GM12878 (cell line): ENCODE data around the gene GNAI2. TPM values are rescaled to one million over a fixed set of nuclear protein-coding genes. Genes with fewer than 3 reads are reported as not detected.

Experiments used
- ATAC-seq: fragments of 200-7000 bp; cut with Tn5 transposase; 3 replicates; pipeline ENCODE4 v1.9.1; 2020; ENCODE audit warnings: mild to moderate bottlenecking, moderate library complexity
- BruUV-seq: library from RNA; stranded (reverse); fragments of 400-500 nt; replicated peaks from 2 replicates; lab custom pipeline; 2021; lab: Mats Ljungman, UMichigan
- CTCF ChIA-PET: fragments of 300-600 bp; sonication (Branson Sonifier 250); formaldehyde crosslinking; extraction: SDS; loops from one replicate; lab custom pipeline; 2021; ENCODE audit warnings: inconsistent platforms; lab: Yijun Ruan, JAX
- POLR2A ChIA-PET: fragments of 350-600 bp; formaldehyde crosslinking; extraction: SDS; loops from one replicate; lab custom pipeline; 2021; ENCODE audit warnings: inconsistent platforms; lab: Charles Lee
- RAD21 ChIA-PET: fragments of 300-600 bp; sonication (Branson Sonifier 250); formaldehyde crosslinking; loops from one replicate; lab custom pipeline; 2023; ENCODE audit warnings: antibody characterized with exemption; ENCODE audit not compliant: unreplicated experiment; lab: Charles Lee
- SMC1A ChIA-PET: fragments of 300-600 bp; sonication (Branson Sonifier 250); formaldehyde crosslinking; loops from one replicate; lab custom pipeline; 2023; ENCODE audit not compliant: unreplicated experiment, uncharacterized antibody; lab: Charles Lee
- DNase-seq: peaks from one replicate; pipeline ENCODE4 v3.0.0-alpha.2; 2011; ENCODE audit warnings: low read depth, low spot score
- FAIRE-seq: peaks from 3 replicates; lab custom pipeline; 2011; peaks lifted over from hg19 to GRCh38; lab: Jason Lieb, UNC
- H2AFZ ChIP-seq: 2 replicates; pipeline ENCODE4 v1.6.0; 2011; ENCODE audit warnings: low read depth, low read length, control low read depth; ENCODE audit not compliant: control insufficient read depth
- H3K27ac ChIP-seq: 2 replicates; pipeline ENCODE4 v1.5.1; 2011; ENCODE audit warnings: control low read depth; ENCODE audit not compliant: control insufficient read depth, insufficient read depth
- H3K27me3 ChIP-seq, 2 experiments: replicated peaks in 1 of 2; 2 replicates each; pipeline versions ENCODE4 v1.6.0 to v1.6.1; 2011; ENCODE audit warnings: low read length in 1 of 2; ENCODE audit not compliant: control insufficient read depth in 2 of 2, insufficient read depth in 2 of 2
- H3K36me3 ChIP-seq, 2 experiments: 2 replicates each; pipeline ENCODE4 v1.5.1; 2011; ENCODE audit warnings: low read length in 1 of 2; ENCODE audit not compliant: control insufficient read depth in 2 of 2, insufficient read depth in 2 of 2
- H3K4me1 ChIP-seq: 2 replicates; pipeline ENCODE4 v1.6.1; 2011; ENCODE audit warnings: mild to moderate bottlenecking, low read length, moderate library complexity, mixed read lengths; ENCODE audit not compliant: control insufficient read depth, insufficient read depth
- H3K4me2 ChIP-seq: 2 replicates; pipeline ENCODE4 v1.6.0; 2011; ENCODE audit warnings: control low read depth; ENCODE audit not compliant: control insufficient read depth, insufficient read depth
- H3K4me3 ChIP-seq: fragments of 200-600 bp; sonication (generic); 2 replicates; pipeline ENCODE4 v1.5.1; 2016
- H3K79me2 ChIP-seq: 2 replicates; pipeline ENCODE4 v1.6.0; 2011; ENCODE audit warnings: low read length; ENCODE audit not compliant: control insufficient read depth, insufficient read depth
- H3K9ac ChIP-seq: 2 replicates; pipeline ENCODE4 v1.8.0; 2011; ENCODE audit warnings: low read length, control low read depth, mixed read lengths; ENCODE audit not compliant: control insufficient read depth, insufficient read depth
- H3K9me3 ChIP-seq: replicated peaks from 3 replicates; pipeline ENCODE4 v1.5.1; 2011; ENCODE audit warnings: mild to moderate bottlenecking, low read length; ENCODE audit not compliant: control insufficient read depth, insufficient read depth
- H4K20me1 ChIP-seq: 2 replicates; pipeline ENCODE4 v1.6.0; 2011; ENCODE audit not compliant: control insufficient read depth, insufficient read depth
- CBX5 ChIP-seq: sonication (generic); IDR thresholded peaks from 2 replicates; pipeline ENCODE4 v1.6.1; 2016; ENCODE audit warnings: low read depth, moderate library complexity, mild to moderate bottlenecking, inconsistent platforms
- GABPA ChIP-seq: IDR thresholded peaks from 2 replicates; pipeline ENCODE4 v1.6.1; 2014; ENCODE audit warnings: antibody characterized with exemption, low read depth, mild to moderate bottlenecking, inconsistent platforms
- MTA2 ChIP-seq: fragments of 450-650 bp; IDR thresholded peaks from 2 replicates; pipeline ENCODE4 v1.6.1; 2016; ENCODE audit warnings: low read depth, mild to moderate bottlenecking, moderate library complexity
- NFXL1 ChIP-seq: fragments of 450-650 bp; IDR thresholded peaks from 2 replicates; pipeline ENCODE4 v1.6.1; 2017; ENCODE audit warnings: antibody characterized with exemption, mild to moderate bottlenecking, borderline replicate concordance
- POLR2AphosphoS2 ChIP-seq: IDR thresholded peaks from 2 replicates; pipeline ENCODE4 v1.6.1; 2011; ENCODE audit warnings: low read depth, mild to moderate bottlenecking, low read length, improper control_type of control experiment, moderate library complexity
- POU2F2 ChIP-seq: IDR thresholded peaks from 3 replicates; pipeline ENCODE4 v1.6.1; 2011; ENCODE audit warnings: low read depth, mild to moderate bottlenecking, low read length, borderline replicate concordance
- RAD51 ChIP-seq: fragments of 450-650 bp; IDR thresholded peaks from 2 replicates; pipeline ENCODE4 v1.6.1; 2016; ENCODE audit warnings: moderate library complexity, mild to moderate bottlenecking, inconsistent platforms
- RFX5 ChIP-seq: IDR thresholded peaks from 2 replicates; pipeline ENCODE4 v1.6.1; 2011; ENCODE audit warnings: low read depth, low read length, improper control_type of control experiment
- WGBS: methylation state at CpG from one replicate; pipeline ENCODE4 v1.1.6; 2016; ENCODE audit warnings: low lambda C conversion rate; ENCODE audit not compliant: insufficient replicate concordance, insufficient coverage; ENCODE audit errors: missing lambda C conversion rate; 5-methylcytosine and 5-hydroxymethylcytosine counted together
- in situ Hi-C: fragments of 300-500 bp; cut with MboI; formaldehyde crosslinking; loops from 9 replicates; pipeline ENCODE4 v1.14.3; 2018; ENCODE audit warnings: mixed read lengths
- intact Hi-C: fragments of 100-400 bp; cut with micrococcal nuclease; formaldehyde crosslinking; loops from one replicate; pipeline ENCODE4 v1.14.2; 2022; ENCODE audit not compliant: unreplicated experiment
- polyA plus RNA-seq, 11 experiments: library from polyadenylated mRNA; depleted of rRNA in 4 of 11; unstranded in 6 of 11; stranded (reverse) in 5 of 11; fragments of >200 nt; fragmentation: Nextera tagmentation in 4 of 11; fragmentation: Illumina TruSeq in 1 of 11; extraction: Ambion mirVana in 4 of 11; extraction: Trizol in 1 of 11; gene quantifications; 1 replicate in 1 of 11; 2 replicates in 10 of 11; pipeline versions ENCODE4 v1.2.1 to v1.2.3, GENCODE V29; 2011 to 2016; ENCODE audit warnings: inconsistent platforms in 2 of 11, missing spikeins in 2 of 11, low read depth in 1 of 11
- total RNA-seq, 4 experiments: library from RNA; depleted of rRNA in 3 of 4; stranded (reverse); fragments of >200 nt in 3 of 4; fragmentation: Illumina TruSeq in 1 of 4; extraction: Trizol in 1 of 4; gene quantifications; 2 replicates each; pipeline versions ENCODE4 v1.2.1 to v1.2.3, GENCODE V29; 2013 to 2021
- TF ChIP-seq, protein P1 (sequence below): fragments of 450-650 bp; formaldehyde crosslinking; IDR thresholded peaks from 2 replicates; pipeline ENCODE4 v1.4.0; 2022; ENCODE audit warnings: mild to moderate bottlenecking, moderate library complexity

GNAI2 gene
- total and polyA plus RNA-seq, 10 of the 15 experiments (the other 5 are each of a cell fraction or from before 2014, with no cell fraction given) = 5.0 to 346 (median 237) TPM

- no peak for ATAC-seq
- peaks cover 6% of the 10 kb centered on the region for H3K4me1 ChIP-seq
- intact Hi-C loops = loop anchor here (1.0 to 2.0 kb wide), 5 partner anchors 27 to 152 kb away; no protein-coding TSS in a partner anchor
- H3K79me2 ChIP-seq = no peaks in the 10 kb centered on the region
- no peak overlapping the region for H2AFZ ChIP-seq
- H3K36me3 ChIP-seq = no peaks in the 10 kb centered on the region
- no peak overlapping the region; the same call in 1 of the 2 replicates for H3K4me2 ChIP-seq
- no peaks in the 10 kb centered on the region for H4K20me1 ChIP-seq
- 51% methylated on average over 31 of the region's 31 CpGs for WGBS
- TF ChIP-seq POU2F2 (no peak), RFX5 (no peak), CBX5 (no peak), POLR2AphosphoS2 (no peak), NFXL1 (no peak), MTA2 (no peak), GABPA (no peak), RAD51 (no peak)
- TF ChIP-seq, protein P1, sequence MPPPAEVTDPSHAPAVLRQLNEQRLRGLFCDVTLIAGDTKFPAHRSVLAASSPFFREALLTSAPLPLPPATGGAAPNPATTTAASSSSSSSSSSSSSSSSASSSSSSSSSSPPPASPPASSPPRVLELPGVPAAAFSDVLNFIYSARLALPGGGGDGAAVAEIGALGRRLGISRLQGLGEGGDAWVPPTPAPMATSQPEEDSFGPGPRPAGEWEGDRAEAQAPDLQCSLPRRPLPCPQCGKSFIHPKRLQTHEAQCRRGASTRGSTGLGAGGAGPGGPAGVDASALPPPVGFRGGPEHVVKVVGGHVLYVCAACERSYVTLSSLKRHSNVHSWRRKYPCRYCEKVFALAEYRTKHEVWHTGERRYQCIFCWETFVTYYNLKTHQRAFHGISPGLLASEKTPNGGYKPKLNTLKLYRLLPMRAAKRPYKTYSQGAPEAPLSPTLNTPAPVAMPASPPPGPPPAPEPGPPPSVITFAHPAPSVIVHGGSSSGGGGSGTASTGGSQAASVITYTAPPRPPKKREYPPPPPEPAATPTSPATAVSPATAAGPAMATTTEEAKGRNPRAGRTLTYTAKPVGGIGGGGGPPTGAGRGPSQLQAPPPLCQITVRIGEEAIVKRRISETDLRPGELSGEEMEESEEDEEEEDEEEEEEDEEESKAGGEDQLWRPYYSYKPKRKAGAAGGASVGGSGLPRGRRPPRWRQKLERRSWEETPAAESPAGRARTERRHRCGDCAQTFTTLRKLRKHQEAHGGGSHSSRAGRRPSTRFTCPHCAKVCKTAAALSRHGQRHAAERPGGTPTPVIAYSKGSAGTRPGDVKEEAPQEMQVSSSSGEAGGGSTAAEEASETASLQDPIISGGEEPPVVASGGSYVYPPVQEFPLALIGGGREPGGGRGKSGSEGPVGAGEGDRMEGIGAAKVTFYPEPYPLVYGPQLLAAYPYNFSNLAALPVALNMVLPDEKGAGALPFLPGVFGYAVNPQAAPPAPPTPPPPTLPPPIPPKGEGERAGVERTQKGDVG (CRISPR knock-in tag) = no peak
- TF ChIP-seq, all 136 proteins: peak for 0
- Histone ChIP-seq H3K4me3 (no peak overlapping the region), H3K27me3 (peaks cover 7 to 8% of the 10 kb centered on the region in 2 experiments; a peak in 3 of 4 replicates), H3K9me3 (no peaks in the 10 kb centered on the region), H3K27ac (no peak overlapping the region), H3K9ac (no peak overlapping the region)
- SMC1A ChIA-PET = no interaction called here
- POLR2A ChIA-PET = no interaction called here
- BruUV-seq = no TSS peak
- CTCF ChIA-PET = interaction anchor here (3.1 kb wide), 1 partner anchor 14 kb away, joined by 12 read pairs; no protein-coding TSS in a partner anchor
- in situ Hi-C loops = loop anchor here (5.0 kb wide), 2 partner anchors 76 to 151 kb away; no protein-coding TSS in a partner anchor
- DNase-seq (no peak), FAIRE-seq (no peak)
- RAD21 ChIA-PET = interaction anchor here (0.6 to 3.5 kb wide), 2 partner anchors 47 to 1211 kb away, joined by 3 to 23 read pairs; no protein-coding TSS in a partner anchor
These were observed 37.7 kb downstream of the GNAI2 start for GRCh38 chr3:50273689-50274065.
